IMR-90 (cell line): ENCODE measurements around the gene LCN12. TPM values are rescaled to one million over a fixed set of nuclear protein-coding genes. Genes with fewer than 3 reads are reported as not detected.

Experiments
- ATAC-seq: fragments of 200-7000 bp; cut with Tn5 transposase; 2 replicates; pipeline ENCODE4 v1.9.1; 2020; ENCODE audit warnings: low read depth, mild to moderate bottlenecking, moderate library complexity
- BruUV-seq: library from RNA; stranded (reverse); fragments of 400-500 nt; replicated peaks from 2 replicates; lab custom pipeline; 2021; lab: Mats Ljungman, UMichigan
- CTCF ChIA-PET: fragments of 300-600 bp; formaldehyde crosslinking; extraction: SDS; loops from one replicate; lab custom pipeline; 2021; ENCODE audit warnings: antibody characterized with exemption; lab: Yijun Ruan, JAX
- POLR2A ChIA-PET: fragments of 300-600 bp; sonication (Branson Sonifier 250); formaldehyde crosslinking; loops from one replicate; lab custom pipeline; 2022; ENCODE audit warnings: antibody characterized with exemption; ENCODE audit not compliant: unreplicated experiment; lab: Charles Lee
- DNase-seq: peaks from one replicate; pipeline ENCODE4 v3.0.0; 2013
- H2AFZ ChIP-seq: replicated peaks from 2 replicates; pipeline ENCODE3; 2013; ENCODE audit warnings: low read length, mild to moderate bottlenecking; ENCODE audit not compliant: poor library complexity
- H2AK5ac ChIP-seq: 2 replicates; pipeline ENCODE4 v1.6.1; 2013; ENCODE audit warnings: low read depth, low read length, inconsistent platforms
- H2AK9ac ChIP-seq: replicated peaks from 2 replicates; pipeline ENCODE3; 2013; ENCODE audit warnings: mild to moderate bottlenecking, low read depth, low read length, moderate library complexity; ENCODE audit not compliant: poor library complexity
- H2BK120ac ChIP-seq: 2 replicates; pipeline ENCODE4 v1.6.1; 2013; ENCODE audit warnings: low read depth, low read length, inconsistent platforms
- H2BK15ac ChIP-seq: 3 replicates; pipeline ENCODE4 v1.6.1; 2013; ENCODE audit warnings: low read depth, low read length, inconsistent platforms
- H2BK20ac ChIP-seq: 2 replicates; pipeline ENCODE4 v1.6.1; 2013; ENCODE audit warnings: low read depth, mild to moderate bottlenecking, inconsistent platforms, low read length, moderate library complexity
- H2BK5ac ChIP-seq: 2 replicates; pipeline ENCODE4 v1.6.1; 2013; ENCODE audit warnings: mild to moderate bottlenecking, low read depth, low read length, inconsistent platforms; ENCODE audit not compliant: poor library complexity, severe bottlenecking
- H3K14ac ChIP-seq: replicated peaks from 2 replicates; pipeline ENCODE4 v1.6.1; 2013; ENCODE audit warnings: low read depth, low read length, inconsistent platforms
- H3K18ac ChIP-seq: 2 replicates; pipeline ENCODE4 v1.6.1; 2013; ENCODE audit warnings: low read depth, low read length, control low read depth
- H3K23ac ChIP-seq: 2 replicates; pipeline ENCODE4 v1.6.1; 2013; ENCODE audit warnings: low read depth, low read length, inconsistent platforms
- H3K27ac ChIP-seq: 2 replicates; pipeline ENCODE4 v1.5.1; 2013; ENCODE audit warnings: mild to moderate bottlenecking, control low read depth, low read length; ENCODE audit not compliant: insufficient read depth
- H3K27me3 ChIP-seq: 2 replicates; pipeline ENCODE4 v1.6.1; 2013; ENCODE audit warnings: low read length; ENCODE audit not compliant: control insufficient read depth, insufficient read depth
- H3K36me3 ChIP-seq: 2 replicates; pipeline ENCODE4 v1.6.1; 2013; ENCODE audit warnings: low read length, mixed read lengths; ENCODE audit not compliant: control insufficient read depth, insufficient read depth
- H3K4ac ChIP-seq: 2 replicates; pipeline ENCODE4 v1.6.1; 2013; ENCODE audit warnings: low read depth, low read length, inconsistent platforms
- H3K4me1 ChIP-seq: 2 replicates; pipeline ENCODE4 v1.6.1; 2013; ENCODE audit warnings: low read length, mixed read lengths; ENCODE audit not compliant: control insufficient read depth, insufficient read depth
- H3K4me2 ChIP-seq: 2 replicates; pipeline ENCODE4 v1.6.1; 2013; ENCODE audit warnings: low read depth, mild to moderate bottlenecking, control low read depth, low read length, moderate library complexity
- H3K4me3 ChIP-seq: 2 replicates; pipeline ENCODE4 v1.5.1; 2013; ENCODE audit warnings: low read depth, mild to moderate bottlenecking, control low read depth, low read length, moderate library complexity; ENCODE audit not compliant: insufficient read depth
- H3K56ac ChIP-seq: 2 replicates; pipeline ENCODE4 v1.6.1; 2013; ENCODE audit warnings: low read length, inconsistent platforms; ENCODE audit not compliant: insufficient read depth; ENCODE audit errors: extremely low read depth
- H3K79me1 ChIP-seq, 2 experiments: 2 replicates each; pipeline ENCODE4 v1.6.1; 2013; ENCODE audit warnings: low read length in 2 of 2, inconsistent platforms in 1 of 2, low read depth in 1 of 2
- H3K9ac ChIP-seq: 2 replicates; pipeline ENCODE4 v1.6.1; 2013; ENCODE audit warnings: low read depth, low read length, control low read depth
- H3K9me1 ChIP-seq: 2 replicates; pipeline ENCODE4 v1.6.1; 2013; ENCODE audit warnings: low read length, inconsistent platforms; ENCODE audit not compliant: insufficient read depth
- H3K9me3 ChIP-seq: 2 replicates; pipeline ENCODE4 v1.6.1; 2013; ENCODE audit warnings: low read length; ENCODE audit not compliant: control insufficient read depth, insufficient read depth
- H4K20me1 ChIP-seq: 2 replicates; pipeline ENCODE4 v1.6.1; 2013; ENCODE audit warnings: low read length, inconsistent platforms; ENCODE audit not compliant: insufficient read depth
- H4K5ac ChIP-seq: 2 replicates; pipeline ENCODE4 v1.6.1; 2013; ENCODE audit warnings: mild to moderate bottlenecking, low read depth, low read length, control low read depth
- H4K8ac ChIP-seq, 2 experiments: 2 replicates each; pipeline ENCODE4 v1.6.1; 2013; ENCODE audit warnings: low read depth in 2 of 2, low read length in 2 of 2, control low read depth in 1 of 2, inconsistent platforms in 1 of 2
- H4K91ac ChIP-seq: 2 replicates; pipeline ENCODE4 v1.6.1; 2013; ENCODE audit warnings: low read depth, low read length, inconsistent platforms; ENCODE audit not compliant: insufficient read depth
- RAD21 ChIP-seq: IDR thresholded peaks from 2 replicates; pipeline ENCODE4 v1.6.1; 2012; ENCODE audit warnings: low read length, improper control_type of control experiment
- WGBS, 2 experiments: methylation state at CpG; one replicate each; pipeline versions ENCODE4 v1.1.5 to v1.1.7; 2013; ENCODE audit warnings: missing lambda C conversion rate in 2 of 2; ENCODE audit not compliant: insufficient read length in 1 of 2; ENCODE audit errors: extremely low coverage in 2 of 2; 5-methylcytosine and 5-hydroxymethylcytosine counted together
- dilution Hi-C: fragments of 300-500 bp; cut with HindIII; formaldehyde crosslinking; loops from one replicate; pipeline ENCODE4 v1.14.3; 2018; ENCODE audit warnings: low sequenced_read_pairs; ENCODE audit not compliant: unreplicated experiment
- in situ Hi-C: fragments of 300-500 bp; cut with MboI; formaldehyde crosslinking; loops from 3 replicates; pipeline ENCODE4 v1.14.3; 2019; ENCODE audit warnings: low sequenced_read_pairs, inconsistent platforms, mixed read lengths
- intact Hi-C: fragments of 100-400 bp; cut with micrococcal nuclease; formaldehyde crosslinking; loops from 2 replicates; pipeline ENCODE4 v1.10.0; 2022
- polyA plus RNA-seq, 3 experiments: library from polyadenylated mRNA; depleted of rRNA; stranded (reverse); fragments of >200 nt; gene quantifications; 2 replicates each; pipeline ENCODE4 v1.2.3, GENCODE V29; 2012; ENCODE audit warnings: low replicate concordance in 1 of 3
- total RNA-seq: library from RNA; depleted of rRNA; stranded (reverse); fragments of >200 nt; gene quantifications from 2 replicates; pipeline ENCODE4 v1.2.3, GENCODE V29; 2012

LCN12 gene
- total and polyA plus RNA-seq, 2 of the 4 experiments (the other 2 are of a cell fraction) = 0.12 TPM; not detected in 1

GRCh38 chr9:136925414-136926153 is 26.5 kb upstream of the LCN12 start:
- Histone ChIP-seq H2BK15ac (no peak overlapping the region), H3K36me3 (peaks cover 17% of the 10 kb centered on the region), H3K79me1 (no peaks in the 10 kb centered on the region), H3K9ac (no peak overlapping the region), H3K27me3 (no peaks in the 10 kb centered on the region), H3K23ac (no peak overlapping the region), H3K27ac (no peak overlapping the region), H3K14ac (no peak overlapping the region), H2BK20ac (no peak overlapping the region), H3K4me1 (no peaks in the 10 kb centered on the region), H3K4me3 (no peak overlapping the region), H2AFZ (no peak overlapping the region), H3K9me3 (no peaks in the 10 kb centered on the region), H3K4ac (no peak overlapping the region), H4K8ac (no peak overlapping the region), H3K56ac (no peak overlapping the region), H3K18ac (no peak overlapping the region), H2BK5ac (no peak overlapping the region), H2BK120ac (no peak overlapping the region), H4K5ac (no peak overlapping the region), H4K20me1 (no peaks in the 10 kb centered on the region), H4K91ac (no peak overlapping the region), H2AK9ac (peak overlapping the region; percentile 39), H3K9me1 (no peaks in the 10 kb centered on the region), H2AK5ac (no peak overlapping the region), H3K4me2 (no peak overlapping the region)
- dilution Hi-C loops = no loop called here
- WGBS, 2 experiments = 97% methylated on average over 13 of the region's 33 CpGs; no CpG with 5 or more reads in 1 of the 2 experiments
- no peak for TF ChIP-seq RAD21
- intact Hi-C loops = no loop called here
- no TSS peak for BruUV-seq
- DNase-seq = no peak
- ATAC-seq = no peak; the same call in 1 of the 2 replicates
- in situ Hi-C loops = no loop called here
- POLR2A ChIA-PET = interaction anchor here (0.7 kb wide), 1 partner anchor 75 kb away, joined by 4 read pairs; no protein-coding TSS in a partner anchor
- CTCF ChIA-PET = no interaction called here
